ENCODE data around the gene GRID1.
"Not testable (repeated sequence)": the region's sequence is repeated elsewhere in the genome, so short reads cannot be mapped to it uniquely, and the experiment has no call there.

Gene GRID1

GRCh38 chr10:86248062-86248461, 118.5 kb downstream of the GRID1 start:
- no peak for DNase-seq

- DNase-seq = no peak
Measured at GRCh38 chr10:86247588-86247987, 119.0 kb downstream of the GRID1 start.

GRCh38 chr10:86247073-86247472, 119.5 kb downstream of the GRID1 start:
- no peak for DNase-seq

GRCh38 chr10:86246279-86246940, 120.2 kb downstream of the GRID1 start:
- DNase-seq = no peak

- no peak for DNase-seq
Measured at GRCh38 chr10:86245015-86245394, 121.6 kb downstream of the GRID1 start.

- no peak for DNase-seq
Measured at GRCh38 chr10:86244297-86245014, 122.1 kb downstream of the GRID1 start.

GRCh38 chr10:86243651-86244155, 122.9 kb downstream of the GRID1 start:
- DNase-seq = no peak

GRCh38 chr10:86242761-86243160, 123.8 kb downstream of the GRID1 start:
- no peak for DNase-seq

- not testable (repeated sequence) for DNase-seq
Measured at GRCh38 chr10:86238089-86238488, 128.5 kb downstream of the GRID1 start.

- DNase-seq = no peak
Measured at GRCh38 chr10:86234541-86235270, 131.9 kb downstream of the GRID1 start.

GRCh38 chr10:86234107-86234506, 132.5 kb downstream of the GRID1 start:
- DNase-seq = no peak

- no peak for DNase-seq
Measured at GRCh38 chr10:86233131-86233530, 133.5 kb downstream of the GRID1 start.

- DNase-seq = no peak
Measured at GRCh38 chr10:86232644-86233043, 134.0 kb downstream of the GRID1 start.

GRCh38 chr10:86231796-86232560, 134.6 kb downstream of the GRID1 start:
- no peak for DNase-seq

GRCh38 chr10:86230557-86231180, 135.9 kb downstream of the GRID1 start:
- DNase-seq = no peak

GRCh38 chr10:86229811-86230556, 136.6 kb downstream of the GRID1 start:
- DNase-seq = no peak

GRCh38 chr10:86229376-86229775, 137.2 kb downstream of the GRID1 start:
- no peak for DNase-seq

GRCh38 chr10:86227501-86228258, 138.9 kb downstream of the GRID1 start:
- no peak for DNase-seq

- DNase-seq = no peak
Measured at GRCh38 chr10:86226781-86227201, 139.8 kb downstream of the GRID1 start.

GRCh38 chr10:86226016-86226415, 140.6 kb downstream of the GRID1 start:
- DNase-seq = no peak
